Measurements from ENCODE around the gene TNXB. TPM values are rescaled to one million over a fixed set of nuclear protein-coding genes. Genes with fewer than 3 reads are reported as not detected.
A peak's percentile ranks its signal among the peaks of the same experiment; 100 is the strongest.

The TNXB gene
- total and polyA plus RNA-seq, 9 of the 15 experiments (the other 6 are each of a cell fraction or from before 2014, with no cell fraction given), result 0.14 to 28.1 (median 12.4) TPM

DNA sequence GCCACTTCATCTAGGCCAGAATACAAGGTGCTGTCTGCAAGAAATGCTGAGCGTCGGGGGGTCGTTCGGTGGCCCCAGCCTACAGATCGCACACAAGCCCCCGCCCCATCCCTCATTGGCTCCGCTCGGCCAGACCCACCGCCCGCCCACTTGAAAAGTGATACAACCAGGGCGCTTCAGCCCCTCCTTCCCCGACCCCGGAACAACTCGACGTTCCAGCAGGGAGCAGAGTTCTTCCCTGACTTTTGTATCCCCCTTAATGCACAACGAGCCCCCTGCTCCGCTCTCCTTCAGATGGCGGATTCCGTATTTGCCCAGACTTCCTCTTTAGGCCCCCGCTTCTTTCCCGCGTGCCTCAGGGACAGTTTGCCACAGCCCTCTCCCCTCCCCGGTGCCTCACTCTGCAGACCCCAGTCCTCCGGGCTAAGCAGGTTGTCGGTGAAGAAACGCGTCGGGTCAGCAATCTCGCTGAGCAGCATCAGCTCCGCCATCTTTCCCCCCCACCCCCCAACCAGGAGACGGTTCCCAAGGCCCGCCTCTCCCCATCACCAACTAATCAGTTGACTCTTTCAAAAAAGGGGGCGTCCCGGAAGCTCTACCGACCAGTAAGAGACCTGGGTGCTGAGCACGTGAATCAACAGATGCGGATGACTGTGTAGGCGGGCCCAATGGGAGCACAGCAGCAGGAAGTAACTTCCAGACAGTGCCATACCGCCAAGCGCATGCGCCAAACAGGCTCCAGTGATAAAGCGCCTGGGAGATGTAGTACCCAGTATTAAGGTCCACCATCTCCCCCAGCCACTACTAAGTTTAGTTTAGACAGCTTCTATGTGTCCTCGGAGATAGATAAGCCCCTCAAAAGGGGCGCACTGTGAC is 18.8 kb upstream of the TNXB start, which contains the start of gene ATF6B (continued):
- TF ChIP-seq ZNF311 (CRISPR knock-in tag; IDR thresholded peaks at IDR 0.05) (no peak), PHB (CRISPR knock-in tag; IDR thresholded peaks at IDR 0.05) (no peak), DPF2 (IDR thresholded peaks at IDR 0.05) (no peak), DIDO1 (tag; IDR thresholded peaks at IDR 0.05; ENCODE audit: low read depth) (no peak), HNRNPLL (IDR thresholded peaks at IDR 0.05; ENCODE audit: low read depth, low read length, poor library complexity, severe bottlenecking) (no peak), MAFK (IDR thresholded peaks at IDR 0.05; ENCODE audit: low read length) (peak; percentile 32; the same call in 1 of the 2 replicates), HES1 (IDR thresholded peaks at IDR 0.05; ENCODE audit: low read depth) (peak; percentile 40; the same call in 1 of the 2 replicates), FOXA1 (IDR thresholded peaks at IDR 0.05; ENCODE audit: borderline replicate concordance) (no peak), CHD7 (IDR thresholded peaks at IDR 0.05; ENCODE audit: low read depth, low read length) (no peak), ARHGAP35 (IDR thresholded peaks at IDR 0.05; ENCODE audit: partially characterized antibody) (no peak), HEY1 (CRISPR knock-in tag; IDR thresholded peaks at IDR 0.05; ENCODE audit: borderline replicate concordance) (peak; percentile 40; the same call in 1 of the 2 replicates), ARNT (IDR thresholded peaks at IDR 0.05) (peak in 1 of 2 experiments; percentile 71; a peak in 1 of 4 replicates), ZKSCAN8 (CRISPR knock-in tag; IDR thresholded peaks at IDR 0.05) (no peak), CGGBP1 (CRISPR knock-in tag; IDR thresholded peaks at IDR 0.05) (no peak)
- TF ChIP-seq, protein P1, sequence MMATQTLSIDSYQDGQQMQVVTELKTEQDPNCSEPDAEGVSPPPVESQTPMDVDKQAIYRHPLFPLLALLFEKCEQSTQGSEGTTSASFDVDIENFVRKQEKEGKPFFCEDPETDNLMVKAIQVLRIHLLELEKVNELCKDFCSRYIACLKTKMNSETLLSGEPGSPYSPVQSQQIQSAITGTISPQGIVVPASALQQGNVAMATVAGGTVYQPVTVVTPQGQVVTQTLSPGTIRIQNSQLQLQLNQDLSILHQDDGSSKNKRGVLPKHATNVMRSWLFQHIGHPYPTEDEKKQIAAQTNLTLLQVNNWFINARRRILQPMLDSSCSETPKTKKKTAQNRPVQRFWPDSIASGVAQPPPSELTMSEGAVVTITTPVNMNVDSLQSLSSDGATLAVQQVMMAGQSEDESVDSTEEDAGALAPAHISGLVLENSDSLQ (IDR thresholded peaks at IDR 0.05), result peak; percentile 63

Measured in K562 (cell line).